Stimulated activated CD4-positive, alpha-beta T cell treated with anti-CD3 and anti-CD28 coated beads, Interleukin-4, amount 100 ng/mL, for 4 hours (primary cell): ENCODE results near the gene CUL4A.
"Not testable (repeated sequence)": the region's sequence is repeated elsewhere in the genome, so short reads cannot be mapped to it uniquely, and the experiment has no call there.

Experiments used
- DNase-seq, 2 experiments: peaks; one replicate each; pipeline ENCODE4 v3.0.0-alpha.2; 2020

CUL4A gene

DNA sequence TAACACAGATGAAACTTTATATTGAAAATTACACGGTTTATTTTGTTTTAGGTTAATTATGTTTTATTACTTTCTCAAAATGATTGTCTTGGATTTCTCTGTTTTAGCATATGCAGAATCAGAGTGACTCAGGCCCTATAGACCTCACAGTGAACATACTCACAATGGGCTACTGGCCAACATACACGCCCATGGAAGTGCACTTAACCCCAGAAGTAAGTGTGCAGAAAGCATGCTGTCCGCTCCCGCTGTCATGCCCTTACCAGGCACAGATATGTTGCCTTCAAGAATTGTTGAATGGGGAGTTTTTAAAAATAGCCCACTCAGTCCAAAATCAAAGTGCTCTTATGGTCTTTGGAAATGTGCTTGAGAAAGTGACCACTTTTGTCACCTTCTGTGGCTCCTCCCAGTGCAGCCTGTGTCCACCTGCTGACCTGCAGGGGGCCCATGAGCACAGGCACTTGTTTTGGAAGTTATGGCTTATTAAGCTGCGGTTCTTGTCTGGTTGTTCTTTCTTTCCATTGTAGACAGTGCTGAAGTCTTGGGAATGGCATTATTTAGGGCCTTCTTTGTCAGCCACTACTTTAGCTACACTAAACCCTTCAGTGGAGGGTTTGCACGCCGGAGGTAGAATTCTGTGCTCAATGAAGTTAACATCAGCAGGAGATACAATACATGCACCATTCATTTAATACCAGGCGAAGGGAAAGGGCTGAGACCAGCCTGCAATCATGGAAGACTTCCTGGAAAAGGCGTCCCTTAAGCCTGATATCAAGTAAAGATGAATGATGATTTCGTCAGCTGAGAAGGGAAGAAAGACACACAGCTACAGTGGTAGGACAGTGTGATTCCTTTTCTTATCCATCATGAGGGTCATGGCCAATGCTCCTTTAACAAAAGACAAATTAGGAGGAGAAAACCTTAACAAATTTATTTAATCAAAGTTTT, 36.7 kb downstream of the CUL4A start:
- no peak for DNase-seq

DNA sequence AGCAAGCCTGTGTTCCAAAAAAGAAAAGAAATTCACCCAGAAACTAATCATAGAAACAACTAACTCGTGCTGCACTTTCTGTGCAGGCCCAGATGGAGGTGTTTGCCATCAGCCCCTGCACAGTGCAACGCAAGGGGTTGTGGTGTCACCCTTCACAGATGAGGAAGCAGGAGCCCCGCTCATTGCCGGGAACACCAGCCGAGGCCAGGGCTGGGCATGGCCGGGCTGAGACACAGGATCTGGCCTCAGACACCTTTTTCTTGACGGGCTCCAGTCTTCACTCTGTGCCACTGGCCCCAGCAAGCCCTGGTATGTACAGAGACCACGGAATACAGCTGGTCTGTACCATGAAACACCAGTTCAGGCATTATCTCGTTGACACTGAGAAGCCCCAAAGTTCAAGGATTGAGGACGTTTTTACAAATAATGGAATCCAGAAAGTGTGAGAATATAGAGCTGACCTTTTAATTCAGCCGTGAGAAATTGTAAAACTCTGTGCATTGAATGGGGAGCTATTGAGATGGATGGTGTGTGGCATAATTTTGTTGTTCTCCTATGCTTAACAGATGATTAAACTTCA, 43.2 kb downstream of the CUL4A start:
- no peak for DNase-seq

DNA sequence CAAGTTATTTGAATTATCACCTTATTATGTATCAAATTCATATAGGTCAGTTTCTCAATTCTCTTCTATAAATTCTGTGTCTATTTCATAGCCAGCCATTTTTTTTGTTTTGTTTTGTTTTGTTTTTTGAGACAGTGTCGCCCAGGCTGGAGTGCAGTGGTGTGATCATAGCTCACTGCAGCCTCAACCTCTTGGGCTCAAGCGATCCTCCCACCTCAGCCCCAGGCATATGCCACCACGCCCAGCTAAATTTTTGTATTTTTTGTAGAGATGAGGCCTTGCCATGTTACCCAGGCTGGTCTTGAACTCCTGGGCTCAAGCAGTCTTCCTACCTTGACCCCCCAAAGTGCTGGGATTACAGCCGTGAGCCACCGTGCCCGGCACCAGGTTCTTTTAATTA, 48.5 kb downstream of the CUL4A start:
- DNase-seq = not testable (repeated sequence)

DNA sequence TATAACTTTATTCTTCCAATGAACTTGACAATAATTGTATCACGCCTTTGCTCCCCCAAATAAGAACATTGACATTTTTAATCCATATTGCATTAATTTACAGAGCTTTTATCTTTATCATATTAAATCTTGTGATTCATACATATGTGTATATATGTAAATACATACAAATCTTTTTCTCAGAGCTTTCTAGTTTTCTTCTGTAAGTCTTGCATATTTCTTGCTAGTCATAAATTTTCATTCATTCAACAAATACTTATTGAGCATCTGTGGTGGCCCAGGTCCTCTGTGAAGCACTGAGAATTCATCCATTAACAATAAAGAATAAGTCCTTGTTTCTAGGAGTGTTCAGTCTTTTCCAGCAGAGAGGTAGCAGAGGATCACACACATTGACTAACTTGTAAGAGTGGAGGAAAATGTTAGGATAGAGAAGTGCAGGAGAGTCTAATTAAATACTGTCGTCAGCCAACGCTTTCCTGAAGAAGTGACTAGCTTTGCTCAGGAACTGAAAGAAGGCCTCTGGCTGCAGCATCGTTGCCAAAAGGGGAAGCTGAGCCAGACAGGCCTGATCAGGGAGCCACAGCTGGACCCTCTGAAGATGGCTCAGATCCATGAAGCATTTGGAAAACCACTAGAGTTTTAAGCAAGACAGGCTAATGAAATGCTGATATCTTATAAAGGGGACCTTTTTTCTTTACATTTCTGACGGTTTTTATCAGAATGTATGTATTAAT, 49.1 kb downstream of the CUL4A start:
- DNase-seq = no peak

DNA sequence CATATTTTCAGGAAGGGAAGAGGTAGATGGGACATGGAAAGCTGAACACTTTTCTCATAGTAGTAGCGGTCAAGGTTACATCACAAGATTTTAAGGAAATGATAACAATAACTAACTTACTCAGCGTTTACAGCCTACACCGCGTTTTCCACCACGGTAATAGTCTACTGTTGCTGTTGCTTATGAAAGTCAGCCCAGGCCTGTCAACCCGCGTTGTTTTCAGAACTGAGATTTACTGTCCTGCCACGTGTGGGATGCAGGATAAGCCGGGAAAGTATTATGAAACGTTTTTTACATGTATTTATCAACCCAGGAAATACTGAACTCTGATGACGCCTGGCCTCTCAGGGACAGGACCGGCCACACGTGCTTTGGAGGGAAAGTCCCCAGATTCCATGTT, 51.6 kb downstream of the CUL4A start:
- DNase-seq = no peak

DNA sequence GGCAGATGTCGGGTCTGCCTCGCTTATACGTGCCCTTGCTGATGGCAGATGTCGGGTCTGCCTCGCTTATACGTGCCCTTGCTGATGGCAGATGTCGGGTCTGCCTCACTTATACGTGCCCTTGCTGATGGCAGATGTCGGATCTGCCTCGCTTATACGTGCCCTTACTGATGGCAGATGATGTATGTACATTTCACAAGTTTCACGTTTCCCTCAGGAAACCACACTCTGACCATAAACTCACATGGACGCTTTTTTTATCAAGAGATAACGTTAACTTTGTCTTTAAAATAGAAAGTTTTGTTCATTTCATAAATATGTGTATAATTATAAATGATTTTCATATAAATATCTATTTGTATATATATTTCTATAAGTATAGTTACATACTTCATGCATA, 53.6 kb downstream of the CUL4A start:
- not testable (repeated sequence) for DNase-seq

DNA sequence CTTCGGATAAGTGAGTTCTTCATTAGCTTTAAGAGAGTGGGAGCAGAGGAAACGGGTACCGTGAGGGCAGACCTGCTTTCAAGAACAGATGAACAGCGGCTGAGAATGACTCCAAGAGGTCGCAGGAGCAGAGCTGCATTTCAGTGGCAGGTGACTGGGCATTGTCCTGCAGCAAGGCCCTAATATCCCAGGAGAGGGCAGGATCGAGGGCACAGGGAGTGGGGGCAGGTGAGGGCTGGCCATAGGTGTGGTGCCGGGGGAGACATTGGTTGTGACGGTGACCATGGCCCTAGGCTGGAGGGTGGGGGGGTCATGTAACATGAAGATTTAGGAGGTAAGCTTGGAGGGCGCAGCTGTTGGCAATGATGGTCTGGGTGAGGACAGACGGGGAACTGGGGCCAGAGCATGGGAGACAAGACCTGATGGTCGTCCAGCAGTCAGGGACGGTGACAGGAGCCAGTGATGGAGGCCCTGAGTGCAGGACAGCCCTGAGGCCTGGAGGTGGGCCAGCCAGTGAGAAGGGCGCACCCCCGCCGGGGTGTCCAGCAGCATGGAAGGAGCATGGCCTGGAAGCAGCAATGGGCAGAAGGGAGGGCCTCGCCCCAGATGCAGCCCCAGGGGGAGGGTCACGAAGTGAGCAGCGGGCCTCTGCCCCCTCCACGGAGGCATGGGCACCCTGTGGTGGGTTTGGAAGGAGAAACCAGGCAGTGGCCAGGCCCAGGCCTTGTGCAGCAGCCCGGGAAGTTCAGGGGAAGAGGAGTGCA, 58.4 kb downstream of the CUL4A start:
- DNase-seq = no peak

DNA sequence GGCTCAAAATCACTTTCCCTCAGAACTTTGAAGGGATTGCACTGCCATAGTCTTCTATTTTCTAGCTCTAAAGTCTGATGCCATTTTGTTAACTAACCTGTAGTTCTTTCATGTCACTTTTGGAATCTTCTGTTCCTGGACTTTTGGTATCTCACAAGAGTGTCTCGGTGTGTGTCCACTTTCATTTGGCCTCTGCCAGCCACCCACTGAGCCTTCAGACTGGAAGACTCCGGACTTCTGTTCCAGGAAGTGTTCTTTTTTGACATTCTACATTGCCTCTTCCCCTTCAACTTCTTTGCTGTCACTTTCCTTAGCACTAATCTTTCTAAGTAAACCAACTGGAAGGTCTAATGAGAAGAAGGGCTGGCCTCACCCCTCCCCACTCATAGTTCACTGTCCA, 62.6 kb downstream of the CUL4A start:
- DNase-seq = no peak

DNA sequence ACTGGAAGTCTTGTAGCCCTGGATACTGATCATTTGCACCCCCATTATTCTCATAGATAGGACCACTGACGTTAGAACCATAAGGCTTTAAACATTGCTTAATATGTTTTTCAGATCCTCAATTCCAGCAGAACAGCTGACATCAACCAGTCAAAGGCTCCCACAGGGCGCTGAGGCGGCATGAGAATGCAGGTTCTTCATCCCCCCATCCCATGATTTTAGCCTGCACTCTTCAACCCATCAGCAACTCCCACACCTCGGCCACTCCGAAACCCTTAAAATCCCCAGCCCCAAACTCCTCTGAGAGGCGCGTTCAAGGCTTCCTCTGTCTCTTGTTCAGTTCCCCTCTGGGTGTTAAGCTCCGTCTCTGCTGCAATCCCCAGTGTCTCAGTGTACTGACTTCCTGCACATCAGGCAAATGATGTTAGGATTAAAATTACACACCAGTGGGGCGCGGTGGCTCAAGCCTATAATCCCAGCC, 63.3 kb downstream of the CUL4A start:
- DNase-seq = no peak

DNA sequence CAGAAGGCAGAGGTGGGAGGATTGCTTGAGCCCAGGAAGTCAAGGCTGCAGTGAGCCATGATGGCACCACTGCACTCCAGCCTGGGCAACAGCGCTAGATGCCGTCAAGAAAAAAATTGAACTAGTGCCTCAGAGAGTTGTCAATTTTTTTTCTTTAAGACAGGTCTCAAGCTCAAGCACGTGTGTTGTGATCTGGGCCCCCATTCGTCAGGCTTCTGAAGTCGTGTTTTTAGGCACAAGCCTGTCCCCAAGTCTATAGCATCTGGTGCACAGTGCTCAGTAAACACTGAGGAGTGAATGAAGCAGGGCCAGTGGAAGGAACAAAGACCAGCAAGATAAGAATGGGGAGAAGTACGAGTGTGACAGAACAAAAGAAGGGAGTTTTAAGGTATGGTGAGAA, 63.9 kb downstream of the CUL4A start:
- DNase-seq = no peak

DNA sequence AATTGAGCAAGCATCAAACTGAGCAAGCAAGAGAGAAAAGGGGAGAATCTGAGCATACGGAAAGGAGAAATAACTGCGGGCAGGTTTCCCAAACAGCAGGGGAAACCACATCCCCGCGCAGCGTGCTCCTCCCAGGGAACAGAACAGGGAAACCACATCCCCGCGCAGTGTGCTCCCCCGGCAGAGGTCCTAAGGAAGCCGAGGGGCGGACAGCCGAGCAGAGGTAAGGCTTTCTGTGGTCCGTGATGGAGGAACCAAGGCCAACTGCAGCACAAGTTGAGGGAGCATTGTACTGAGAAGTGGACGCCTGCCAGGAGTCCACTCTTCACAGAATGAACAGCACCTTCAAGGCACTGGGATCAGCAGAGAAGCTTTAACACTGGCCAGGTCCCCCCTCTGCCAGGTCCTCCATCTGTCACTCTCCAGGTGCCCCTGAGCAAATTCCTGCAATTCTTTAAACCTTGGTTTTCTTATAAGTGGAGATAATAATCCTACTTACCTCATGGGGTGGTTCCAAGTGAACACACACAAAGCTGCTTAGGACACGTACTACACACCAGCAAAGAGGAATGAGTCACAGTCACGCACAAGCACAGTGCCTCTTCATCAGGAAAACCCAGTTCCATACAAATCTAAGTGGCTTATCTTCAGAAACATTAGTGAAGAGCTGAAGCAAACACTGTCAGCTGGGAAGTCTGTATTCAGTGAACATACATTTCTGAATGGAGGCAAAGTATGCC, 64.6 kb downstream of the CUL4A start:
- no peak for DNase-seq

DNA sequence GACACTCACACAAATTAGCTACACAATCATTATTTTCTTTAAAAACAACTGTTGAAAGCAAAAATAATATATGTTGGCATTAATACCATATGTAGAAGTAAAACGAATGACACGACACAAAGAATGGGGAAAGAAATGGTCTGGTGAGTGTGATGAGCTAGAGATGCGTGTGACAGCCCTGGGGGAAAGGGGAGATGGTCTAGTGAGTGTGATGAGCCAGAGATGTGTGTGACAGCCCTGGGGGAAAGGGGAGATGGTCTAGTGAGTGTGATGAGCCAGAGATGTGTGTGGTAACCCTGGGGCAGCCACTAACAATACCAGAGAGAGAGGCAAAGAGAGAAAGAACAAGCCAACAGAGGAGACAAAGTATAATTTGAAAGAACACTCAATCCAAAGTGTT, 65.3 kb downstream of the CUL4A start:
- DNase-seq = no peak

DNA sequence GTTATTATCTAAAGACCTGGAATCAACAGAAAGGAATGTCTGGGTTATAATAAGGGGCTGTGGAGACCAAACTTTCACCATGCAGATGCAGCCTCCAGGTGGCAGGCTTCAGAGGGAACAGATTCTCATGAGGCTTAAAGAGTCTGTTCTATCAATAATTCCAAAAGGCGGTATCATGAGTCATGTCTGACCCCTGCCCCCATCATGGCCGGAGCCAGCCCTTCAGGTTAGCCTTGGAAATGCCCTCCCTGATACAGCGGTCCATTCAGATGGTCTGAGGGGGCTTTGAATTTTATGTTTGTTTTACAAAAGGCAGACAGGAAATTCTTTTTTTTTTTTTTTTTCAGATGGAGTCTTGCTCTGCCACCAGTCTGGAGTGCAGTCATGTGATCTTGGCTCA, 66.0 kb downstream of the CUL4A start:
- DNase-seq = peak; percentile 15 to 17

DNA sequence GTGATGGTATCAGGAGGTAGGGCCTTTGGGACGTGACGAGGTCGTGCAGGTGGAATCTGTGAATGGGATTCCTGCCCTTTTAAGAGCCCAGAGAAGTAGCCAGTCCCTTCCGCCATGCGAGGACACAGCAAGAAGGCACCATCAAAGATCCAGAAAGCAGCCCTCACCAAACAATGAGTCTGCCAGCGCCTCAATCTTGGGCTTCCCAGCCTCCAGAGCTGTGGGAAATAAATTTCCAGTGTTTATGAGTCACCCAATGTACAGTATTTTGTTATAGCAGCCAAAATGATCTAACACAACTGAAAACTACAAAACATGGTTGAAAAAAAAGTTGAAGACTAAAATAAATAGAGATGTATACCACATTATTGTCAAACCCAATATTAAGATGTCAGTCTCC, 70.7 kb downstream of the CUL4A start:
- no peak for DNase-seq

DNA sequence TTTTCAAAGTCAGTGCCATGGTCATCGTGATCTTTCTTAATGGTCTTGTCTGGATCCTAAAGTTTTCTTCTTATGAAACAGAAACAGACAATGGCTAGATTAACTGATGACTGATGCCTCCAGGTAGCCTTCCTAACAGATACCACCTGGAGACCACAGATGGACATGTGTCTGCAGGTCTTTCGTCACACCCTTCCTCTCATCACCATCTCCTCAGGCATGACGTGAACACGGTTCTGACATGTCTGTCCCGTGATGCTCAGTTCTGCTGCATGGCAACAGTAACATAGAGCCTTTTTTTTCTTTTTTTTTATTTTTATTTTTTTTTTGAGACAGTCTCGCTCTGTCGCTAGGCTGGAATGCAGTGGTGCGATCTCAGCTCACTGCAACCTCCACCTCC, 74.5 kb downstream of the CUL4A start:
- DNase-seq = no peak

DNA sequence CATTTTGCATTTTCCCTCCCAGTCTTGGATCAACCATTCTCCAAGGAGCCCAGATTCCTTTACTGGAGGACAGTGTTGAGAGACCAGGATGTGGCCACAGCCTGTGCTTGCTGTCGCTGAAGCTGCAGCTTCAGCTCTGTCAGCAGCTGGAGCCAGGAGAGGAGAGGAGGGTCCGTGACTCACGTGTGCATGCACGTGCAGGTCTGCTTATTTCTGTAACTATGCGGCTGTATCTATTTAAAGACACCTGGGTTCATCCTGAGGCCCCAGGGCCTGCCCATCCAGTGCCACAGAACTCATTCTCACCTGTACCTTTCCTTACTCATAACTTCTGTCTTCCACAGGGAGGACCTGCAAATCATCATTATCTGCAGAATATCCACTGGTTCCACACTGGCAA, 79.5 kb downstream of the CUL4A start:
- no peak for DNase-seq

DNA sequence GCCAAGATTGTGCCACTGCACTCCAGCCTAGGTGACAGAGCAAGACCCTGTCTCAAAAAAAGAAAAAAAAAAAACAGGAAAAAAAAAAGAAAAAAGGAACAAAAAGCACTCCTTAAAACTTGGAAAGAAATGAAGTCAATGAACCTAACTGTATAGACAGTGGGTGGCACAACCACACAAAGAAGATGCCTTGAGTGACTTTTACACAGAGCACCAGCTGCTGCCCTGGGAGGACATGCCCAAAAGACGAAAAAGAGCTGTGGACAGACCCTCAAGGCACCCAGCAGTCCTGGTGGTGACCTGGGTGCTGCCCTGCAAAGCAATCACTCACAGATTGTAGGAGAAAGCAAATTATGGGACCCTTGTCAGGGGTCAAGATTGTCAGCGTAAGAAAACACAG, 81.7 kb downstream of the CUL4A start:
- no peak for DNase-seq

DNA sequence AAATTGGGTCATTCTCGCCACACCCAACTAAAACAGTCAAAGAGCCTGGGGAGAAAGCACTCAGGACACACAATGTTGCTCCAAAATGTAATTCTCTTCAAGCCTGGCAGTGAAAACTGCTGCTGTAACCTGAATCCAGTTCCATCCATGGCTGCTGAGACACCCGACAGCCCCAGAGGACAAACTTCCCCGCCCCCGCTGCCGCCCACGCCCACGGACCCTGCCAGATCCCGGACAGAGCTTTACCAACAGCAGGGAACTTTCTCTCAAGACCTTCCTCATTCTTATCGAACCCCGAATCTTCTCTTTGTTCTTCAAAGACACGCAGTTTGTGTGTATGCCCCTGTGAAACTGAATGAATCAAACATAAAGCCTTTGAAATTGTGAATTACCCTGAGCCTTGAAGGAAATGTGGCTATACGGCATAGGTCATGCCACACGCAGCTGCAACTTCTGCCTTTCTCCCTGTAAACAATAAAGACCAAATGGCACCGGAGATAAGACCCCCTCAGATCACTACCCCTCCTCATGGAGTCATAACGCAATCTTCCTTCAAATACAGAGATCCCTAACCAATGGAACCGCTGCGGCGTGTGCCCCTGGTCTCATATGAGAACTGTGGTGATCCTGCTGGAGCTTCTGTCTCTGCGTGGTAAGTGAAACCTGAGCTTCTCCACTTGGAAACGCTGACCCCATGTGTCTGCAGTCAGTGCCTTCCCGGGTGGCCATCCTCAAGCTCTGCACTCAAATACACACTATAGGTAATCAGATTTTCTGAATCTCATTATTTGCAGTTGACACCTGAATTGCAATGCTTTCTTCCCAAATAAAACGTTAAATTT, 82.8 kb downstream of the CUL4A start:
- peak; percentile 8 to 12 for DNase-seq

DNA sequence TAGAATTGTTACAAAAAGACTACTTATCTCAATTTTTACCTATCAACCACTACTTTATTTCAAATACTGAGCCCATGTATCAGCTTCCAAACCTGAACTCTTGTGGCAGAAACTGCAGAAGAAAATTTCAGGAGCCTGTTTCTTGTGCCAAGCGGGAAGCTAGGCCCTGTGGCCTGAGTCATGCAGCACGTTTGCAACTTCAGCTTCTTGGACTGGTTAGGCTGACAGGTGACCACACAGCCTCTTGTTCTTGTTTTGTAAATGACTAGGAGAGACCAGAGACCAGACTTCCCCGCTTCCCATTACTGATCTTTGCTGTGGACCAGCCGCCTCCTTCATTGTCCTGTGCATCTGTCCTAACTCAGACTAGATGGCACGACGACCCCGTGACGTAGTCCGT, 84.3 kb downstream of the CUL4A start:
- DNase-seq = no peak

DNA sequence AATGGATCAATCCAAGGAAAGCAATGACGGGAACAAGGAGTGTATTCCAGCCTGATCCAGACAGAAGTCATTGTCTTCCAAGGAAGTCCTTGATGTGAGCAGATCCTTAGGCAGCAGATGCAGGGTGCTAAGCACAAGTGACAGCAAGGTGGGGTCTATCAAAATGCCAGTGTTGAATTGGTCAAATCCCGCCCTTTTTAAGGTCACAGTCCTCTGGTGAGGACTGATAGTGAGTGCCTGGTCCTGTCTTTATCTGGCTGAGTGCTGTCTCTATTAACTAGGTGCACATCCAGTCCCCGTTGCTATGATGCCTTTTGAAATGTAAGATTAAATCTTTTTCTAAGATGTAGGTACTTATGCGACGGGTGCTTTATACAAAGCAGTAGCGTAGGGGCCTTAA, 86.4 kb downstream of the CUL4A start:
- DNase-seq = no peak

DNA sequence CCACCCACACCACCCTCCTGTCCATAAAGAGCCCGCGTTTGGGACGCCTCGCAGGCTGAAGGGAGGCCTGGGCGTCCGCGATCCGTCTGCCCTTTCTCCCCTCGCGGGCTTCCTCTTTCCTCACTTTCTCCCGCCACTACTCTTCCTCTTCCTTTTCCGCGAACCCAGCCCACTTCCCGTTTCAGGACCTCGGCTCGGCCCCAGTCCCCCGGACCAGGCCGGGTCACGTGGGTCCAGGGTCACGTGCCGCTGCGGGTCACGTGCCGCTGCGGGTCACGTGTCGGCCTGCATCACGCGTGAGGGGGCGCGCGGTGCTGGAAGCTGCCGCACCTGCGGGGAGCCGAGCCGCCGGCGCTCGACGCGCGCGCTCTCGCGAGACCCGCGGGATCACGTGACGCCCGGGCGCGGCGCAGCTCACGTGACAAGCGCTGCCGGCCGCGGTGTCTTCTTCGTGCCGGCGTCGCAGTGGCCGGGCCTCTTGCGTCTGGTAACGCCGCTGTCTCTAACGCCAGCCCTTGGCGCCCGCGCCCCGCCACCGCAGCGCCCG, 87.5 kb downstream of the CUL4A start, which contains the start of gene LAMP1:
TSS of gene LAMP1 (plus strand) at position 417 of the 547 bp plus-strand sequence. CDS start 196 bp downstream, outside the sequence.
- DNase-seq = peak; percentile 97 to 100
